GM12864 (cell line): ENCODE measurements around the gene ZNF174.

Source experiments
- DNase-seq: peaks from one replicate; pipeline ENCODE4 v3.0.0-alpha.2; 2011; ENCODE audit warnings: low read depth
- H3K4me3 ChIP-seq: 2 replicates; pipeline ENCODE4 v1.5.1; 2011; ENCODE audit warnings: mild to moderate bottlenecking, low read depth, low read length, control low read depth
- CTCF ChIP-seq: IDR thresholded peaks from 2 replicates; pipeline ENCODE4 v1.5.1; 2011; ENCODE audit warnings: low read depth, mild to moderate bottlenecking, moderate library complexity, low read length, control low read depth, inconsistent platforms; ENCODE audit errors: missing control alignments

Gene ZNF174

DNA sequence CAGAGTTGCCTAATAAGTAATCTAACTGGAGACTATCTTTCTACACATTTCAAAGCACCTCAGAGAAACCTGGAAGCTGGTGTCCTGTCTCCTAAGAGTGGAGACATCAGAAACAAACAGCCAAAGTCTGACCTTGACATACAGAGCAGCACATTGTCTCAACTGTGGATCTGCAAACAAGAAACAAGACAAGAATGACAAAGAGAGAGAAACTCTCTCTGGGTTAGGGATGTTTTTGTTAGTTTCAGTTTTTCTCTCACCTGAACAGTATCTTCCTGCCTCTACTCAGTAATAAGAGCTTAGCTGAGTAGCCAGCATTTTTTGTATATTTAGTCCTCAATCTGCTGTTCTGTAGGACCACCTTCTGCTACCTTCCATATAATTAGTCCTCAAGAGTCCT, 33.4 kb downstream of the ZNF174 start:
- no peak for DNase-seq
- no peak for TF ChIP-seq CTCF
- no peak overlapping the region for H3K4me3 ChIP-seq

- no peak overlapping the region for H3K4me3 ChIP-seq
- no peak for DNase-seq
- TF ChIP-seq CTCF = no peak
These were observed 38.6 kb downstream of the ZNF174 start for GRCh38 chr16:3439637-3440036.

- H3K4me3 ChIP-seq = peak within 1 kb of the TSS; percentile 68
- no peak for TF ChIP-seq CTCF
- DNase-seq = peak; percentile 82
These were observed 42.4 kb downstream of the ZNF174 start, which contains the start of the genes NAA60 and ZNF597 for GRCh38 chr16:3443108-3444031. TSS of gene NAA60 (plus strand) at chr16:3443680. CDS start at chr16:3476228, 32,548 bp downstream. TSS of gene ZNF597 (minus strand) at chr16:3443504. CDS start at chr16:3443153, 351 bp downstream.

DNA sequence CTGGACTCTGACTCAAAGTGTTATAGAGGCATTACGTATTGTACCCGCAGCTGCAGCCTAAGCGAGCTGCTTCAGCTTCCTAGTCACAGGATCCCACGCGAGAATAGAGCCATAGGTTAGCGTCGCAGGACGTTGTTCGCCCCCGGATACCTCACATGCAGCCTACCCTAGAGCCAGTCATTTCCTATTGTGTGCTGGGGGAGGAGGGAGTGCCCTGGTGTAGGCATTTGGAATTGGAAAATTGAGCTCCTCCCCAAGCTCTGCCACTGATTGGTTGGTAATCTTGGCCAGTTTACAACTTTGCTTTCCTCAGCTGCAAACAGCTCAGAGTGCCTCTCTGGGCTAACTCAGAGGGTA, 43.0 kb downstream of the ZNF174 start:
- H3K4me3 ChIP-seq = peak overlapping the region; percentile 68
- no peak for DNase-seq
- TF ChIP-seq CTCF = no peak

- no peak overlapping the region for H3K4me3 ChIP-seq
- DNase-seq = no peak
- TF ChIP-seq CTCF = no peak
These were observed 53.1 kb downstream of the ZNF174 start for GRCh38 chr16:3454093-3454492.

DNA sequence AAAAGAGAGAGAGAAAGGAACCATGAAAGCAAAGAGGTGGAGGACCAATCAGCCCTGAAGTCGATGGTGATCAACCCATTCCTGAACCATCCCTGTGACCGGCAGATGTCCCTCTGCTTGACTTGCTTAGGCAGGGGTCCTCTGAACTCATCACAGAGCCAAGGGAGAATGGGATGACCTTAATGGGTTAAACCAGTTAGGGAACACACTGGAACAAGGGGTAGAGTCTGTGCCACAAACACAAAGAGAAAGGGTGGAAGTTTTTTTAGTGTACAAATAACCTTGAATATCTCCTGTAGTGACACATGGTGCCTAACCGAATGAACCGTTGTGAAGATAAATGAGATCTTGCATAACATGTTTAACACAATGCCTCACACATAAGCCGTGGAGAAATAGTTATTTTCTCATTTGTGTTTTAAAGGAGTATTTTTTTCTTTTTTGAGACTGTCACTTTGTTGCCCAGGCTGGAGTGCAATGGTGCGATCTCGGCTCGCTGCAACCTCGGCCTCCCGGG, 53.7 kb downstream of the ZNF174 start:
- TF ChIP-seq CTCF = no peak
- no peak for DNase-seq

More for the DNA sequence above, 53.7 kb downstream of the ZNF174 start:
- no peak overlapping the region for H3K4me3 ChIP-seq
